Spleen (tissue), 7 donors: Measurements from ENCODE around the gene L1CAM.

Experiments
- CTCF ChIP-seq, 11 experiments: fragments of 200-600 bp in 7 of 11; fragments of 450-650 bp in 4 of 11; sonication (generic) in 4 of 11; IDR thresholded peaks in 8 of 11; conservative IDR thresholded peaks in 3 of 11; 1 replicate in 7 of 11; 2 replicates in 4 of 11; pipeline versions ENCODE4 v1.4.0 to v1.8.0; 2016 to 2021; ENCODE audit warnings: antibody characterized with exemption in 11 of 11, inconsistent platforms in 4 of 11, mild to moderate bottlenecking in 1 of 11
- POLR2A ChIP-seq, 3 donors: fragments of 450-650 bp; IDR thresholded peaks; one replicate each; pipeline ENCODE4 v1.5.1; 2017; ENCODE audit warnings: antibody characterized with exemption in 3 of 3, mild to moderate bottlenecking in 1 of 3
- donor health status: DM: no; HTN: no; CAD: no; lungs with moderate emphysema.
- donor health status: DM: no; HTN: no; CAD: no.
- donor health status: DM: no; HTN: no; CAD: no.

GRCh38 chrX:153836921-153837320 is 49.1 kb downstream of the L1CAM start:
- TF ChIP-seq CTCF (IDR thresholded peaks at IDR 0.05 in 8 of 11, conservative IDR thresholded peaks at IDR 0.05 in 3 of 11) (no peak), POLR2A (IDR thresholded peaks at IDR 0.05) (no peak)
